Stimulated activated CD8-positive, alpha-beta memory T cell treated with anti-CD3 and anti-CD28 coated beads, Interleukin-4, amount 100 ng/mL, for 4 hours (primary cell): Measurements from ENCODE around the gene CFAP54.
"Not testable (repeated sequence)": the region's sequence is repeated elsewhere in the genome, so short reads cannot be mapped to it uniquely, and the experiment has no call there.

Experiments
- DNase-seq, 2 donors: peaks; one replicate each; pipeline ENCODE4 v3.0.0-alpha.2; 2020; ENCODE audit warnings: low read depth in 2 of 2, low spot score in 1 of 2

The CFAP54 gene

DNA sequence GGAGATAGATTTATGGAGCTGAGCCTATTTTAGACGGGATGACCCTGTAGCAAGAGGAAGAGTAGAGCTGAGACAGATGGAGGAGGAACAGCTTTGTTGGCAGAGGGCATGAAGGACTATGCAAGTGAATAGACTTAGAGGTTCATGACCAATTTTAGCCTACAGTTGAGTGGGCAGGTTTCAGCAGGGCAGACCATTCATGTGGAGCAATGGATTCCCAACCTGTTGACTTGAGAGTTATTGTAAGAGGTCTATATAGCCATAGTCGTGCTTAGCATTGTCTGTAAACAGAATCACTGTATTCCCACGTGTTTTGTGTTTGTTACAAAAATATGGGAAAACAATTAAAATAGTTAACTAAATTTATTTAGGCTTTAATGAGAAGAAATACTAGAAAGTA is 116.8 kb downstream of the CFAP54 start:
- DNase-seq = no peak

- no peak for DNase-seq
Observed at GRCh38 chr12:96606644-96607043, 117.3 kb downstream of the CFAP54 start.

GRCh38 chr12:96617178-96617577 is 127.8 kb downstream of the CFAP54 start:
- DNase-seq = no peak

- DNase-seq = no peak
Observed at GRCh38 chr12:96623155-96623554, 133.8 kb downstream of the CFAP54 start.

DNA sequence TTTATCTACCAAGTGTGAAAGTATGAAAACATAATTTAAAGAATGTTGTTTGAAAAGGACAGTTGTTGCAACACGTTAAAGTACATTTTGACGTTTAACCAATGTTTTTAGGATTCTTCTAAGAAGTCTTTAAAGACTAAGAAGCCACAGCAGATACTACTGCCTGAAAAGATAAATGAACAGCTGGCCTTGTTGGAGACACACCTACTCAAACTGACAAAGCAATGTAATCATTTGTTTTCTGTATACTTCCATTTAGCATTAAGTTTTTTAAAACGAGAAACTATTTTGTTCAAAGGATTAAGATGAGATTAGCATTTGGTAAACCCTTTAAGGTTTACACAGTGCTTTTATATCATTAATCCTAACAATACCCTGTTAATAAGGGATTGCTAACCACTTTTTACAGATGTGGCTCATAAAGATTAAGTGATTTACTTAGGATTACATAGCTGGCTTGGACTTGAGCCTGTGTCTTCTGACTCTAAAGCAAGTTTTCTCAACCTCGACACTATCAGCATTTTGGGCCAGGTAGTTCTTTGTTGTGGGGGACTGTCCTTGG is 134.4 kb downstream of the CFAP54 start:
- no peak for DNase-seq

DNA sequence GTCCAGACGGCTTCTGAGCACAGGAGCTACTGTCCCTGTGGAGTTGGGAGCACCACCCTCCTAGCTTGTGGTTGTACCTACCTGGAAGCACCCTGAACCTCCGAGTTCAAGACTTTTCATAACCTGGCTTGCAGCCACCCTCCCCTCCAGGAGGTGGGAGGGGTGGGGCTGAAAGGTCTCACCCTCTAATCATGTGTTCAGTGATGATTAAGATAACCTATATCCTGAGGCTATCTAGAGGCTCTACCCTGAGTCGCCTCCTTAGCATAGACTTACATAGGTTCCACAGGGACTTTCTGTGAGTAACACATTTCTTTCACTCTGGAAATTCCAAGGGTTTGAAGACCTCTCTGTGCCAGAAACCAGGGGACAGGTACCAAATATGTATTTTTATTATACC is 146.5 kb downstream of the CFAP54 start:
- DNase-seq = no peak

GRCh38 chr12:96636895-96637294 is 147.5 kb downstream of the CFAP54 start:
- DNase-seq = no peak

GRCh38 chr12:96648923-96649322 is 159.5 kb downstream of the CFAP54 start:
- DNase-seq = no peak

DNA sequence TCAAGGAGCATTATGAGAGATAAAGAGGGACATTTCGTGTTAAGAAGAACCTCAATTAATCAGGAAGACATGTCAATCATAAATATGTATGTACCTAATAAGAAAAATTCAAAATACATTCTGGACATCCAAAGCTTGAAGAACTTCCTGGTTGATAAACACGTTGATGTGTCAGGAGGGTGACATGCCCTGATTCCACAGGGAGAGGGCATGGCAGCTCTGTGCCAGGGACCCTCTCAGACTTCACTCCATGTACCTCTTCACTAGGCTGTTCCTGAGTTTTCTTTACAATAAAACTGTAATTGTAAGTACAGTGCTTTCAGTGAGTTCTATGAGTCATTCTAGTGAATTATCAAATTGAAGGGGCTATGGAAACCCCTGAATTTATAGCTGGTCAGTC is 163.5 kb downstream of the CFAP54 start:
- no peak for DNase-seq

- DNase-seq = no peak
Observed at GRCh38 chr12:96658075-96658474, 168.7 kb downstream of the CFAP54 start.

GRCh38 chr12:96669786-96670185 is 180.4 kb downstream of the CFAP54 start:
- DNase-seq = no peak

DNA sequence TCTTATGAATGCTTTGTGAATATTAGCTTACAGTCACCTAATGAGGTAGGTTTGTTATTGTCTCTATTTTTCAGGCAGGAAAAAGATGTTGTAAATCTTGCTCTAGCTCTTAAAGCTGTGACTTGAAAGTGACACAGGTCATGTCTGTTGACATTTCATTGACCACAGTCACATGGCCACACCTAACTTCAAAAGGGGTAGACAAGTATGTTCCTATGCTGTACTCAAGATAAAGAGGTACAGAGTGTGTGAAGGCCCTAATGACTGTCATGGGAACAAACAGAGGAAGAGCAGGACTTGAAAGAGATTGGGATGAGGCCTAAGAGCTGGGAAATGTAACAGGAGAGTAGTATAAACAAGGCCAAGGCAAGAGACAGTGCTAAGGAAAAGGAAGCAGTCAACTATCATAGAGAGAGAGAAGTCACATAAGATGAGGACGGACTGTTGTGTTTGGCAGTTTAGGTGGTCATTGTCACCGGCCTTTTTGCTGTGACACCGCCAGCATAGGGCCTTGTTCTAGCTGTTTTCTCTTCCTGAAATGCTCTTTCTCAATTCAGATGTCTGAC is 181.0 kb downstream of the CFAP54 start:
- DNase-seq = no peak

DNA sequence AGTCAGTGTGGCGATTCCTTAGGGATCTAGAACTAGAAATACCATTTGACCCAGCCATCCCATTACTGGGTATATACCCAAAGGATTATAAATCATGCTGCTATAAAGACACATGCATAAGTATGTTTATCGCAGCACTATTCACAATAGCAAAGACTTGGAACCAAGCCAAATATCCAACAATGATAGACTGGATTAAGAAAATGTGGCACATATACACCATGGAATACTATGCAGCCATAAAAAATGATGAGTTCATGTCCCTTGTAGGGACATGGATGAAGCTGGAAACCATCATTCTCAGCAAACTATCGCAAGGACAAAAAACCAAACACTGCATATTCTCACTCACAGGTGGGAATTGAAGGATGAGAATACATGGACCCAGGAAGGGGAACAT is 186.1 kb downstream of the CFAP54 start:
- not testable (repeated sequence) for DNase-seq

DNA sequence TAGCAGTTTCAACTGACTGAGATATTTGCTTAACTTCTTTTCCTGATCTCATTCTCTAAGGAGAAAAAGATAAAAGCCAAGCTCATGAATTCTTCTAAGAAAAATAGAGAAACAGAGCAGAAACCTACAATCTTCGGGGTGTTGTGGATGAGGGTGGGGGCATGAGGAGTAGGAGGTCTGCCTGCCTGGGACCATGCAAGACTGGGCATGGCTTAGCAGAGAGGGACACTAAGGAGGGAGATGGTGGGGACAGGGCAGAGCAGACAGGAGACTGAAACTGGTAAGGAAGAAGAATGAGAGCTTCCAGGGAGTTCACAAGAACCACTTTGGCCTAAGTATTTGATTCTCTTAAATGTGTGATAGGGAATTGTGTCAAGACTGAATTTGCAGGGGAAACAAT is 188.0 kb downstream of the CFAP54 start:
- DNase-seq = no peak

DNA sequence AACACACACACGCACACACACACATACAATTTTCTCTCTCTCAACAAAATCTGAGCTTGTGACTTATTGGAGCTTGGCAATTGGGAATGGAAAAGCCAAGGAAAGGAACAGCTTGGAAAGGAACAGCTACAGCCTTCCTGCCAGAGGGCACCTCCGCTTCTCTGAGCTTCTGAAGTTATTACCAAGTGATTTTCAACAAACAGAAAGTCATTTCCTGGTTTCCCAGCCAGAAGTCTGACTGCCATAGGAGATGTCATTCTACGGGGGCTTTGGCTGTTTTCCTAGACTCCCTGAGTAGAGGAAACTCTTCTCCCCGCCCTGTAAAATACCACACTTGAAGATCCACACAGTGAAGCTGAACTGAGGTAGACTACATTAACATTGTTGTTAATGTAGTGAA is 198.3 kb downstream of the CFAP54 start:
- DNase-seq = no peak

DNA sequence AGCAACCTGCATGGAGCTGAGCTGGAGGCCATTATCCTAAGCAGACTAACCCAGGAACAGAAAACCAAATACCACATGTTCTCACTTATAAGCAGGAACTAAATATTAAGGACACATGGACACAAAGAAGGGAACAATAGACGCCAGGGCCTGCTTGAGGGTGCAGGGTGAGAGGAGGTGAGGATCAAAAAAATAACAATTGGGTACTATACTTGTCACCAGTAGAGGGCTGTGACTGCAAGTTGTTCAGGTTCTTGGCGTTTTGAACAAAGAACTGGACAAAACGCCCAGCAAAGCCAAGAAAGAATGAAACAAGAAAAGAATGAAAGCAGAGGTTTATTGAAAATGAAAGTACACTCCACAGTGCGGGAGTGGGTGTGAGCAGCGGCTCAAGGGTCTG is 209.1 kb downstream of the CFAP54 start:
- DNase-seq = no peak

DNA sequence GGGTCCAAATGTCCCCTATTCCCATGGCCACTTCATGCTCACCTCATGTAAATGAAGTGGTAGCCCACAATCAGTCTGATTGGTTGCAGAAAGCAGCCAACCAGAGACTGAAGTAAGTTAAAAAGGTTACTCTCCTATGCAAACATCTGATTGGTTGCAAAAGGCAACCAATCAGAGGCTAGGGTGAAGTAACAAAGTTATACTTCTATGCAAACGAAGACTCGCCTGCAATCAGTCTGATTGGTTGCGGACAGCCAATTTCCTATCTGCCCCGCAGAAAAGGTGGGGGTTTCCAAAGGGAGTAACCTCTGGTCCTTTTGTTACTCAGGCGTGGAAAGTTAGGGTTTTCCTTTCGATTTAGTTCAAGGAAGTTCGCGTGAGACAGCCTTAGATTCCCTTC is 209.6 kb downstream of the CFAP54 start:
- DNase-seq = no peak

DNA sequence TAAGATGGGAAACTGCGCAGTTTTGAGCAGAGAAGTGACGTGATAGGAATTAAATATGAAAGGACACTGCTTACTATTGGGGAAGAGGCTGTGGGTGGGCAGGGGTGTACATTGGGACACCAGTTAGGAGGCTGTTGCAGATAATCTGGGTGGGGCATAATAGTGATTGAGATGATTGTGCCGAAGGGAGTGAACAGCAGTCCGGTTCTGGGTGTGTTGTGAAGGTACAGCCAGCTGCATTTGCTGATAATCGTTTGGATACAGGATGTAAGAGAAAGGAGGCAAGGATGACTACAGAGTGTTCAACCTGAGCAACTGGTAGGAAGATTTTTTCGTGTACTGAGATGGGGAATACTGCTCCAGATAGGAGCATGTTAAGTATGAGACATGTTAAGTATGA is 212.5 kb downstream of the CFAP54 start:
- no peak for DNase-seq

DNA sequence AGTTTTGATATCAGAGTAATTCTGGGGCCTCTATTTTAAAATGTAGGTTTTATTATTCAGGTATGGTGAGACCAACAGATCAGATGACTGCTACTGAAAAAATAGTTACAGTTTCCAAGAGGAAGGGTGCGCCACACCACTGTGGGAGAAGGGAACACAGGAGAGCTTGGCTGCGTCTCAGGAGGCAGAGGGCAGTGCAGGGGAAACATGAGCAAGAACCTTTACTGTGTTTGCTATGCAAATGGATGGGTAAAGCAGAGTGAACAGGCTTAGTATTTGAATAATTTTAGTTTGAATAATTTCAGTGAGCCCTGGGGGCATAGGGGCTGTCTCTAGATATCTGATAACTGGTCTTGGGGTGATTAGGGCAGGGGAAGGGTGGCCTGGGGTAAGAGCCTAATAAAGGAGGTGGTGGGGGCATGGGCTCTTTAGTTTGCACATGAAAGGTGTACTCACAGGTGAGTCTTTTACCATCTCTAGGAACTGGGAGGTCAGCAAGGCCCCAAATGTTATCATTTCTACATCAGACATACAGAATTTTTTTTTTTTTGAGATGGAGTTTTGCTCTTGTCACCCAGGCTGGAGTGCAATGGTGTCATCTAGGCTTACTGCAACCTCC is 220.9 kb downstream of the CFAP54 start:
- no peak for DNase-seq

- DNase-seq = no peak
Observed at GRCh38 chr12:96711364-96711763, 222.0 kb downstream of the CFAP54 start.

DNA sequence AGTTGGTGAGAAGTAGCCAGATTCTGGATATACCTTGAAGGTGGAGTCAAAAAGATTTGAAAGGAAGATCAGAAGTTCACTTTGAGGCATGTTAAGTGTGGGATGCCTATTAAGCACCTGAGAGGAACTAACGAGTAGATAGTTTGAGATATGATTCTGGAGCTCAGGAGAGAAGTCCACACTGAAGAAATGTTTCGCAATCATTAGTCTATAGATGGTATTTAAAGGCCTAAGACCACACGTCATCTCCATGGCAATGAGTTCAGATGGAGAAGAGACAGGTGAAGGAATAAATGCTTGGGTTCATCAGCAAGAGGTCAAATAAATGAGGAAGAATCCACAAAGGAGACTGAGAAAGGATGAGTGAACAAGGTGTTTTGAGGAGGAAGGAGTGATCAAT is 224.8 kb downstream of the CFAP54 start:
- no peak for DNase-seq

GRCh38 chr12:96719660-96720362 is 230.4 kb downstream of the CFAP54 start:
- no peak for DNase-seq

DNA sequence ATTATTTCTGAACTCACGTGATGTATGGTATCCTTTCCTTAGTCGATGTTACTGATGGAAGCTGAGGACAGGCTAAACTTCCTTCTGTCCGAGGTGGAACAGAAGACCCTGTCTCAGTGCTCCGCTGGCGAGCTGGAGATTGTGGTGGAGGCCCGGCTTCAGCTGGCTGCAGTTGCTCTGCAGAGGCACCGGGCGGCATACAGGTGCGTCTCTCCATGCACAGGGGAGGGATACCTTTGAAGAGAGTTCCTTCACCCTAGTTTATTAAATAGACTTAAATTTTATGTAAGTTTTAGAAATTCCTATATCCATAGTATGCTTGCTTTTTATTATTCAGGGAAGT is 231.0 kb downstream of the CFAP54 start:
- DNase-seq = no peak
